ENCODE results near the gene SNX30.
A peak's percentile ranks its signal among the peaks of the same experiment; 100 is the strongest.

SNX30 gene

DNA sequence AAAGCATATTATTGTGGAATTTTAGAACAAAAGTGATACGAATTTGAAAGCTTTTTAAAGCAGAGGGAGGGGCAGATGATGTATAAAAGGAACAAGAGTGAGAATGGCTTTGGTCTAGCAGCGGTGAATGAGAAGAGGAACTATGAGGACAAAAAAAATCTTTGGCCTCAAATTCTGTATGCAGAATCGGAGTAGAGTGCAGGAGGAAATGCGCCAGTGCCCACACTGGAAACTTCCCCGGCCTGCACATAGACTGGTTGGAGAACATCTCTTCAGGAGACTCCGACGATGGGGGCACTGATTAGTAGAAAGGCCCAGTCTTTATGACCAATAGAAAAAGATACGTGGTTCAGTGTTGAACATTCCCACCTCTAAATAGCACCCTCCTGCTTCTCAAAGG lies 88.8 kb downstream of the SNX30 start:
- Histone ChIP-seq H2AFZ (no peak overlapping the region), H3K27ac (no peak overlapping the region), H3K27me3 (ENCODE audit: control insufficient read depth, insufficient read depth, low read length) (no peaks in the 10 kb centered on the region), H3K9me3 (ENCODE audit: control insufficient read depth, low read length) (no peaks in the 10 kb centered on the region), H3K9ac (no peak overlapping the region), H3K4me2 (ENCODE audit: low read length) (no peak overlapping the region), H3K4me1 (no peaks in the 10 kb centered on the region), H3K79me2 (no peaks in the 10 kb centered on the region), H3K36me3 (ENCODE audit: control insufficient read depth, insufficient read depth, low read length) (no peaks in the 10 kb centered on the region), H3K4me3 (ENCODE audit: low read depth, low read length) (no peak overlapping the region)
- TF ChIP-seq, protein P1, sequence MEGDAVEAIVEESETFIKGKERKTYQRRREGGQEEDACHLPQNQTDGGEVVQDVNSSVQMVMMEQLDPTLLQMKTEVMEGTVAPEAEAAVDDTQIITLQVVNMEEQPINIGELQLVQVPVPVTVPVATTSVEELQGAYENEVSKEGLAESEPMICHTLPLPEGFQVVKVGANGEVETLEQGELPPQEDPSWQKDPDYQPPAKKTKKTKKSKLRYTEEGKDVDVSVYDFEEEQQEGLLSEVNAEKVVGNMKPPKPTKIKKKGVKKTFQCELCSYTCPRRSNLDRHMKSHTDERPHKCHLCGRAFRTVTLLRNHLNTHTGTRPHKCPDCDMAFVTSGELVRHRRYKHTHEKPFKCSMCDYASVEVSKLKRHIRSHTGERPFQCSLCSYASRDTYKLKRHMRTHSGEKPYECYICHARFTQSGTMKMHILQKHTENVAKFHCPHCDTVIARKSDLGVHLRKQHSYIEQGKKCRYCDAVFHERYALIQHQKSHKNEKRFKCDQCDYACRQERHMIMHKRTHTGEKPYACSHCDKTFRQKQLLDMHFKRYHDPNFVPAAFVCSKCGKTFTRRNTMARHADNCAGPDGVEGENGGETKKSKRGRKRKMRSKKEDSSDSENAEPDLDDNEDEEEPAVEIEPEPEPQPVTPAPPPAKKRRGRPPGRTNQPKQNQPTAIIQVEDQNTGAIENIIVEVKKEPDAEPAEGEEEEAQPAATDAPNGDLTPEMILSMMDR (IDR thresholded peaks at IDR 0.05), result no peak

DNA sequence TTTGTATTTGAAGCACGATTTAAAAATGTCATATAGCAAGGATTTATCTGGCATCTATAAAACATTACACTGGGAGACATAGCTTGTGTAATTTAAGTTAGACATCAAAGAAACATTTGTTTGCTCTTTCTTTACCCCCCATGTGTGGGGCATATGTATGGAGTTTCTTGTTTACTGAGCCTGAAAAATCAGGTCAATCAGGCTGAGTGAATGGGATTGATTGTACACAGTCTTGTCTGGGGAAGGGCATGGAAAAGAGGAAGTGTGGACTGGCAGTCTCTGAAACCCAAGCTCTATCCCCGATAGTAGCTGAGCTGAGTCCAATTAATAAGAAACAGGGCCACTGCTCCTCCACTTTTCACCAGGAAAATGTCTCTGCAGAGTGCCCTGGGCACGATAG lies 90.7 kb downstream of the SNX30 start:
- Histone ChIP-seq H3K4me1 (no peaks in the 10 kb centered on the region), H3K27ac (no peak overlapping the region), H3K79me2 (peaks cover 2% of the 10 kb centered on the region), H3K27me3 (ENCODE audit: control insufficient read depth, insufficient read depth, low read length) (no peaks in the 10 kb centered on the region), H3K9me3 (ENCODE audit: control insufficient read depth, low read length) (no peaks in the 10 kb centered on the region), H3K9ac (no peak overlapping the region), H3K36me3 (ENCODE audit: control insufficient read depth, insufficient read depth, low read length) (no peaks in the 10 kb centered on the region), H3K4me3 (ENCODE audit: low read depth, low read length) (no peak overlapping the region), H2AFZ (no peak overlapping the region), H3K4me2 (ENCODE audit: low read length) (no peak overlapping the region)
- TF ChIP-seq, protein P1 (IDR thresholded peaks at IDR 0.05), result no peak

DNA sequence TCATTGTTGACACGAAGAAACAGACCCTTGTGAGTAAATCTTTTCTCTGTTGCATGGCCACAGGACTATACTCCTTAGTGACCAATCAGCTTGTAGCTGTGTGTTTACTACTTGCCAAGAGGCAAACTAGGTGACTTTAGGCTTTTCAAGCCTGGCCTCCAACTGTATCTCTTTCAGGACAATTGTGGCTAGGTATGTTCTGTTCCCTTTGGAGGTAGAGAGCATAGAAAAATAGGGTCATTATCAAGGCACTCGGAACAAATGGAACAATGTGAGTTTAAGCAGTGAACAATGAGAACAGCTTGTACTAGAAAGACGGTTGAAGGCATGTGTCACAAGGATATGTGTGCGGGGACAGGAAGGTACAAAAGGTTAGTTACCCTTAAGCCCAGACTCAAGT lies 92.0 kb downstream of the SNX30 start:
- Histone ChIP-seq H3K4me3 (ENCODE audit: low read depth, low read length) (no peak overlapping the region), H3K9ac (no peak overlapping the region), H3K4me1 (no peaks in the 10 kb centered on the region), H3K27me3 (ENCODE audit: control insufficient read depth, insufficient read depth, low read length) (no peaks in the 10 kb centered on the region), H3K9me3 (ENCODE audit: control insufficient read depth, low read length) (no peaks in the 10 kb centered on the region), H3K4me2 (ENCODE audit: low read length) (no peak overlapping the region), H3K79me2 (peaks cover 2% of the 10 kb centered on the region), H3K27ac (no peak overlapping the region), H2AFZ (no peak overlapping the region), H3K36me3 (ENCODE audit: control insufficient read depth, insufficient read depth, low read length) (no peaks in the 10 kb centered on the region)
- TF ChIP-seq, protein P1 (IDR thresholded peaks at IDR 0.05), result no peak

DNA sequence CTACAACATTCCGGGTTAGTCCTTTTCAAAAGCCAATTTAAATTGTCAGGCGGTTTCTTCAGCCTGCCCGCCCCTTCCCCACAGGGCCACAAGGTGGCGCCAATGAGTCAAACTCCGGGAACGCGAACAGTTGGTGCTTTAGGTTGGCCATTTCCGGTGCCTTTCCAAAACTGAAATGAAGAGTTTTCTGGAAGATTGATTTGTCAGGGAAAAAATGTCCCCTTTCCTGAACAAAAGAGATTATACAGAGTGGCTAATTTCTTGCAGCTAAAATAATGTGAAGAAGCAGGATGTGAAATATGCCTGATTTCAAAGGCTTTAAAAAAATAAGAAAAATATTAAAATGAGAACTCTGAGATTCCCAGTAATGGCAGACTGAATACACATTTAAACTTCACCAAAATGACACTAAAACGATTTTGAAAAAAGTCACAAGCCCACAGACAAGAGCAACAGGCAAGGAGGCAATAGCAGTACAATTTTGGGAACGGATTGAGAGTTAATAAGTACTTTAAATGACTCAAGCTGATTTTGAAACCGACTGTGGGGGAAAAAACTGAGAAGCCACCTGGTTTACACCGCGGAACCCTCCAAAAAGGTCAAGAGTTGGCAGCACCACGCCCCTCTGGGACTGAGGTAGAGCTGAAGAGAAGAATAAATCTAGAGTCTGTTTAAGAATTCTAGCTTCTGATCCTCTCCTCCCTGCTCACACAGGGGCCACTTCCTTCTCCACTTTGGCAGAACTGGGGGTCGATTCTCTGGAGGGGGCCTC lies 94.4 kb downstream of the SNX30 start:
- no peaks in the 10 kb centered on the region for H3K9me3 ChIP-seq (ENCODE audit: control insufficient read depth, low read length)
- TF ChIP-seq, protein P1 (IDR thresholded peaks at IDR 0.05), result peak; percentile 91
- peaks cover 2% of the 10 kb centered on the region for H3K79me2 ChIP-seq
- H3K27me3 ChIP-seq (ENCODE audit: control insufficient read depth, insufficient read depth, low read length), result no peaks in the 10 kb centered on the region
- no peak overlapping the region for H2AFZ ChIP-seq
- H3K27ac ChIP-seq, result no peak overlapping the region
- no peaks in the 10 kb centered on the region for H3K4me1 ChIP-seq
- no peak overlapping the region for H3K4me2 ChIP-seq (ENCODE audit: low read length)
- H3K4me3 ChIP-seq (ENCODE audit: low read depth, low read length), result no peak overlapping the region
- no peaks in the 10 kb centered on the region for H3K36me3 ChIP-seq (ENCODE audit: control insufficient read depth, insufficient read depth, low read length)
- H3K9ac ChIP-seq, result no peak overlapping the region
